ENCODE data around the gene DNAI1.
"Not testable (repeated sequence)": the region's sequence is repeated elsewhere in the genome, so short reads cannot be mapped to it uniquely, and the experiment has no call there.

Gene DNAI1

GRCh38 chr9:34512131-34513078 lies 53.8 kb downstream of the DNAI1 start:
- peak in 19 of 51 donors; percentile 17 to 86 (median 43) for DNase-seq

GRCh38 chr9:34513567-34514214 lies 55.1 kb downstream of the DNAI1 start:
- peak in 25 of 51 donors; percentile 15 to 72 (median 46) for DNase-seq

- no peak for DNase-seq
Measured at GRCh38 chr9:34514401-34514800, 55.8 kb downstream of the DNAI1 start.

- DNase-seq: no peak
Measured at GRCh38 chr9:34514816-34515215, 56.2 kb downstream of the DNAI1 start.

- no peak for DNase-seq
Measured at GRCh38 chr9:34515959-34516358, 57.4 kb downstream of the DNAI1 start.

GRCh38 chr9:34517185-34517584 lies 58.6 kb downstream of the DNAI1 start:
- DNase-seq: no peak

GRCh38 chr9:34518110-34518616 lies 59.6 kb downstream of the DNAI1 start:
- DNase-seq: peak in 1 of 51 donors; percentile 26

- DNase-seq: no peak
Measured at GRCh38 chr9:34518896-34519295, 60.3 kb downstream of the DNAI1 start.

- DNase-seq: no peak
Measured at GRCh38 chr9:34519321-34520020, 60.9 kb downstream of the DNAI1 start.

- DNase-seq: no peak
Measured at GRCh38 chr9:34520096-34520495, 61.5 kb downstream of the DNAI1 start.

GRCh38 chr9:34520505-34521385 lies 62.1 kb downstream of the DNAI1 start:
- no peak for DNase-seq

- no peak for DNase-seq
Measured at GRCh38 chr9:34521406-34522045, 62.9 kb downstream of the DNAI1 start.

- peak in 28 of 51 donors; percentile 13 to 72 (median 44) for DNase-seq
Measured at GRCh38 chr9:34522091-34522887, 63.7 kb downstream of the DNAI1 start.

GRCh38 chr9:34522971-34523797 lies 64.6 kb downstream of the DNAI1 start, which contains the start of gene ENHO:
ENHO (minus strand) TSS chr9:34522990; CDS start chr9:34521695, 1,295 bp downstream.
- DNase-seq: peak in 50 of 51 donors; percentile 57 to 96 (median 87)

- no peak for DNase-seq
Measured at GRCh38 chr9:34524349-34524748, 65.7 kb downstream of the DNAI1 start.

- DNase-seq: no peak
Measured at GRCh38 chr9:34526026-34526425, 67.4 kb downstream of the DNAI1 start.

GRCh38 chr9:34532041-34532440 lies 73.4 kb downstream of the DNAI1 start:
- DNase-seq: not testable (repeated sequence)

GRCh38 chr9:34536685-34537084 lies 78.1 kb downstream of the DNAI1 start:
- DNase-seq: no peak
